HepG2 (cell line): Measurements from ENCODE around the gene LZTS2. TPM values are rescaled to one million over a fixed set of nuclear protein-coding genes. Genes with fewer than 3 reads are reported as not detected.

ENCODE experiments used
- ARNTL ChIP-seq: sonication (generic); formaldehyde crosslinking; IDR thresholded peaks from 2 replicates; pipeline ENCODE4 v1.4.0; 2020; ENCODE audit warnings: mild to moderate bottlenecking, missing genetic modification reagents
- BCL6 ChIP-seq: IDR thresholded peaks from 2 replicates; pipeline ENCODE4 v1.6.1; 2016; ENCODE audit warnings: missing genetic modification reagents, missing compliant biosample characterization
- CBFB ChIP-seq: sonication (generic); formaldehyde crosslinking; IDR thresholded peaks from 2 replicates; pipeline ENCODE4 v1.4.0; 2020; ENCODE audit warnings: missing genetic modification reagents
- EHMT2 ChIP-seq: fragments of 200-600 bp; sonication (generic); IDR thresholded peaks from 2 replicates; pipeline ENCODE4 v1.7.0; 2017; ENCODE audit warnings: antibody characterized with exemption, low read depth, low read length, borderline replicate concordance
- HOXA9 ChIP-seq: sonication (generic); formaldehyde crosslinking; IDR thresholded peaks from 2 replicates; pipeline ENCODE4 v1.8.1; 2022; ENCODE audit warnings: missing genetic modification reagents, mild to moderate bottlenecking, moderate library complexity, borderline replicate concordance
- JUN ChIP-seq: sonication (generic); formaldehyde crosslinking; IDR thresholded peaks from 2 replicates; pipeline ENCODE4 v1.4.0; 2020; ENCODE audit warnings: mild to moderate bottlenecking, missing genetic modification reagents
- KDM5B ChIP-seq: sonication (generic); formaldehyde crosslinking; IDR thresholded peaks from 2 replicates; pipeline ENCODE4 v1.4.0; 2020; ENCODE audit warnings: missing genetic modification reagents, mild to moderate bottlenecking, borderline replicate concordance
- PCBP1 ChIP-seq: fragments of 200-400 bp; formaldehyde crosslinking; IDR thresholded peaks from 2 replicates; pipeline ENCODE4 v1.6.1; 2017; ENCODE audit warnings: mild to moderate bottlenecking, low read depth, low read length, borderline replicate concordance
- PHF8 ChIP-seq: sonication (generic); formaldehyde crosslinking; IDR thresholded peaks from 2 replicates; pipeline ENCODE4 v1.5.0; 2020; ENCODE audit warnings: missing genetic modification reagents
- SALL1 ChIP-seq: sonication (generic); formaldehyde crosslinking; IDR thresholded peaks from 2 replicates; pipeline ENCODE4 v1.8.0; 2022; ENCODE audit warnings: mild to moderate bottlenecking, missing genetic modification reagents
- YY1 ChIP-seq: IDR thresholded peaks from 2 replicates; pipeline ENCODE4 v1.6.1; 2011; ENCODE audit warnings: low read length, low read depth, moderate library complexity, mild to moderate bottlenecking; ENCODE audit not compliant: insufficient read depth, insufficient replicate concordance
- ZBTB38 ChIP-seq: sonication (generic); formaldehyde crosslinking; IDR thresholded peaks from 2 replicates; pipeline ENCODE4 v1.5.1; 2020; ENCODE audit warnings: mild to moderate bottlenecking, missing genetic modification reagents
- ZNF253 ChIP-seq: sonication (generic); formaldehyde crosslinking; IDR thresholded peaks from 2 replicates; pipeline ENCODE4 v1.8.0; 2022; ENCODE audit warnings: mild to moderate bottlenecking, missing genetic modification reagents, borderline replicate concordance
- ZNF292 ChIP-seq: sonication (generic); formaldehyde crosslinking; IDR thresholded peaks from 2 replicates; pipeline ENCODE4 v1.8.1; 2022; ENCODE audit warnings: mild to moderate bottlenecking, low read depth, missing genetic modification reagents, borderline replicate concordance
- ZNF3 ChIP-seq: IDR thresholded peaks from 2 replicates; pipeline ENCODE4 v1.7.0; 2017; ENCODE audit warnings: inconsistent platforms
- polyA plus RNA-seq, 8 experiments: library from polyadenylated mRNA; depleted of rRNA in 3 of 8; stranded (reverse) in 7 of 8; unstranded in 1 of 8; fragments of >200 nt; fragmentation: Illumina TruSeq in 4 of 8; extraction: Trizol in 4 of 8; gene quantifications; 2 replicates each; pipeline versions ENCODE4 v1.2.1 to v1.2.3, GENCODE V29; 2011 to 2016; ENCODE audit warnings: low read depth in 4 of 8, missing spikeins in 1 of 8, mixed read lengths in 1 of 8; ENCODE audit not compliant: insufficient read depth in 1 of 8
- total RNA-seq, 5 experiments: library from RNA; depleted of rRNA; stranded (reverse); fragments of >200 nt; fragmentation: Illumina TruSeq; extraction: Trizol; gene quantifications; 2 replicates each; pipeline ENCODE4 v1.2.3, GENCODE V29; 2016; ENCODE audit warnings: low read depth in 1 of 5
- TF ChIP-seq, protein P1 (sequence below): sonication (generic); formaldehyde crosslinking; IDR thresholded peaks from 2 replicates; pipeline ENCODE4 v1.5.0; 2020; ENCODE audit warnings: mild to moderate bottlenecking, missing genetic modification reagents, borderline replicate concordance
- TF ChIP-seq, protein P2 (sequence below): IDR thresholded peaks from 2 replicates; pipeline ENCODE4 v1.6.1; 2012; ENCODE audit warnings: low read depth, low read length, improper control_type of control experiment
- TF ChIP-seq, protein P3 (sequence below): IDR thresholded peaks from 2 replicates; pipeline ENCODE4 v1.6.1; 2016; ENCODE audit warnings: missing genetic modification reagents, missing compliant biosample characterization
- TF ChIP-seq, protein P4 (sequence below): IDR thresholded peaks from 2 replicates; pipeline ENCODE4 v1.6.1; 2016; ENCODE audit warnings: low read depth, missing genetic modification reagents, missing compliant biosample characterization

LZTS2 gene
- total and polyA plus RNA-seq, 2 of the 13 experiments (the other 11 are each of a cell fraction or from before 2014, with no cell fraction given) = 43.6 to 65.6 TPM

DNA sequence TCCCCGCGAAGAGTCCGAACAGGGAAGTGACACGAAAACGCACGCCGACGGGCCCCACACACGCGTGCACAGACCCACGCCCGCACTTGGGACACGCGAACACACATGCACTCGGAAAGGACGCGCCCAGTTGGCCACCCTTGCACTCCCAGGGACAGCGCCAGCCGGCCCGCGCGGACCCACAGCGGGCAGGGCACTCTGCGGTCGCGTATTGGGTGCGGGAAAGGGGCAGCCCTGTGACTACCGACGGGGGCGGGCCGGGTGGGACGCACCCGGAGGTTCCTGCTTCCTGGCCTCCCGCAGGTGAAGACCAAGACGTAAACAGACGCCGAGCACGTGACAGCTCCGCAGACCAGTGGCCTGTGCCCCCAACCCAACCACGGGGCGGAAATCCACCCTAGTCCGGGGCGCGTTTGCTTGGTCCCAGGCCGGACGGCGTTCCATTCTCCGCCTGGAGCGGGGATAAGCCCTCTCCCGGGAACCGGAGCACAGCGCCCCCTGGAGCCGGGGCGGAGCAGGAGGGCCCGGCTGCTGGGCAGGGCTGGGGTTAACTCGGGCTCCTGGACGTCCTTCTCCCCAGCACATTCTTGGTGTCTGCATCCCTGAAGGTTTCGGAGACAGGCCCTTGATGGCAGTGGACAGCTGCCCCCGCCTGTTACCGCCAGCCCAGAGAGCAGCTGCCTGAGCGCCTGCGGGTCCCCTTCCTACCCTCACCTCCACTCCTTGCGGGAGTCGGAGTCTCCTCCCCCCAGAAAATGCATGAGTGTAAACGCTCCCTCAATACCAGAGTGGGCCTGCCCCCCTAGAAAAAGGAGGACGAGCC, 2.0 kb upstream of the LZTS2 start (continued):
- TF ChIP-seq HOXA9 (CRISPR knock-in tag) (no peak), YY1 (no peak), ZNF292 (no peak), SALL1 (CRISPR knock-in tag) (no peak), PCBP1 (0 out of 2 replicates have a peak, but pooled peaks have one; percentile 58), ZBTB38 (CRISPR knock-in tag) (no peak), ZNF253 (CRISPR knock-in tag) (no peak), JUN (CRISPR knock-in tag) (no peak), BCL6 (CRISPR knock-in tag) (0 out of 2 replicates have a peak, but pooled peaks have one; percentile 13), PHF8 (CRISPR knock-in tag) (peak; percentile 80), CBFB (CRISPR knock-in tag) (no peak), EHMT2 (no peak), ARNTL (CRISPR knock-in tag) (peak; percentile 27), ZNF3 (no peak), KDM5B (CRISPR knock-in tag) (no peak)
- TF ChIP-seq, protein P1, sequence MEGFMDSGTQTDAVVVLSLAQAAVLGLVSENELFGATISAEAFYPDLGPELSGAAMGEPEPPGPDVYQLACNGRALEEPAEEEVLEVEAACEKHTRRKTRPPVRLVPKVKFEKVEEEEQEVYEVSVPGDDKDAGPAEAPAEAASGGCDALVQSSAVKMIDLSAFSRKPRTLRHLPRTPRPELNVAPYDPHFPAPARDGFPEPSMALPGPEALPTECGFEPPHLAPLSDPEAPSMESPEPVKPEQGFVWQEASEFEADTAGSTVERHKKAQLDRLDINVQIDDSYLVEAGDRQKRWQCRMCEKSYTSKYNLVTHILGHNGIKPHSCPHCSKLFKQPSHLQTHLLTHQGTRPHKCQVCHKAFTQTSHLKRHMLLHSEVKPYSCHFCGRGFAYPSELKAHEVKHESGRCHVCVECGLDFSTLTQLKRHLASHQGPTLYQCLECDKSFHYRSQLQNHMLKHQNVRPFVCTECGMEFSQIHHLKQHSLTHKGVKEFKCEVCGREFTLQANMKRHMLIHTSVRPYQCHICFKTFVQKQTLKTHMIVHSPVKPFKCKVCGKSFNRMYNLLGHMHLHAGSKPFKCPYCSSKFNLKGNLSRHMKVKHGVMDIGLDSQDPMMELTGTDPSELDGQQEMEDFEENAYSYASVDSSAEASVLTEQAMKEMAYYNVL (CRISPR knock-in tag) = no peak
- TF ChIP-seq, protein P2, sequence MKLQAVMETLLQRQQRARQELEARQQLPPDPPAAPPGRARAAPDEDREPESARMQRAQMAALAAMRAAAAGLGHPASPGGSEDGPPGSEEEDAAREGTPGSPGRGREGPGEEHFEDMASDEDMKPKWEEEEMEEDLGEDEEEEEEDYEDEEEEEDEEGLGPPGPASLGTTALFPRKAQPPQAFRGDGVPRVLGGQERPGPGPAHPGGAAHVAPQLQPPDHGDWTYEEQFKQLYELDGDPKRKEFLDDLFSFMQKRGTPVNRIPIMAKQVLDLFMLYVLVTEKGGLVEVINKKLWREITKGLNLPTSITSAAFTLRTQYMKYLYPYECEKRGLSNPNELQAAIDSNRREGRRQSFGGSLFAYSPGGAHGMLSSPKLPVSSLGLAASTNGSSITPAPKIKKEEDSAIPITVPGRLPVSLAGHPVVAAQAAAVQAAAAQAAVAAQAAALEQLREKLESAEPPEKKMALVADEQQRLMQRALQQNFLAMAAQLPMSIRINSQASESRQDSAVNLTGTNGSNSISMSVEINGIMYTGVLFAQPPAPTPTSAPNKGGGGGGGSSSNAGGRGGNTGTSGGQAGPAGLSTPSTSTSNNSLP = no peak
- TF ChIP-seq, protein P3, sequence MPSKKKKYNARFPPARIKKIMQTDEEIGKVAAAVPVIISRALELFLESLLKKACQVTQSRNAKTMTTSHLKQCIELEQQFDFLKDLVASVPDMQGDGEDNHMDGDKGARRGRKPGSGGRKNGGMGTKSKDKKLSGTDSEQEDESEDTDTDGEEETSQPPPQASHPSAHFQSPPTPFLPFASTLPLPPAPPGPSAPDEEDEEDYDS = peak; percentile 20
- TF ChIP-seq, protein P4, sequence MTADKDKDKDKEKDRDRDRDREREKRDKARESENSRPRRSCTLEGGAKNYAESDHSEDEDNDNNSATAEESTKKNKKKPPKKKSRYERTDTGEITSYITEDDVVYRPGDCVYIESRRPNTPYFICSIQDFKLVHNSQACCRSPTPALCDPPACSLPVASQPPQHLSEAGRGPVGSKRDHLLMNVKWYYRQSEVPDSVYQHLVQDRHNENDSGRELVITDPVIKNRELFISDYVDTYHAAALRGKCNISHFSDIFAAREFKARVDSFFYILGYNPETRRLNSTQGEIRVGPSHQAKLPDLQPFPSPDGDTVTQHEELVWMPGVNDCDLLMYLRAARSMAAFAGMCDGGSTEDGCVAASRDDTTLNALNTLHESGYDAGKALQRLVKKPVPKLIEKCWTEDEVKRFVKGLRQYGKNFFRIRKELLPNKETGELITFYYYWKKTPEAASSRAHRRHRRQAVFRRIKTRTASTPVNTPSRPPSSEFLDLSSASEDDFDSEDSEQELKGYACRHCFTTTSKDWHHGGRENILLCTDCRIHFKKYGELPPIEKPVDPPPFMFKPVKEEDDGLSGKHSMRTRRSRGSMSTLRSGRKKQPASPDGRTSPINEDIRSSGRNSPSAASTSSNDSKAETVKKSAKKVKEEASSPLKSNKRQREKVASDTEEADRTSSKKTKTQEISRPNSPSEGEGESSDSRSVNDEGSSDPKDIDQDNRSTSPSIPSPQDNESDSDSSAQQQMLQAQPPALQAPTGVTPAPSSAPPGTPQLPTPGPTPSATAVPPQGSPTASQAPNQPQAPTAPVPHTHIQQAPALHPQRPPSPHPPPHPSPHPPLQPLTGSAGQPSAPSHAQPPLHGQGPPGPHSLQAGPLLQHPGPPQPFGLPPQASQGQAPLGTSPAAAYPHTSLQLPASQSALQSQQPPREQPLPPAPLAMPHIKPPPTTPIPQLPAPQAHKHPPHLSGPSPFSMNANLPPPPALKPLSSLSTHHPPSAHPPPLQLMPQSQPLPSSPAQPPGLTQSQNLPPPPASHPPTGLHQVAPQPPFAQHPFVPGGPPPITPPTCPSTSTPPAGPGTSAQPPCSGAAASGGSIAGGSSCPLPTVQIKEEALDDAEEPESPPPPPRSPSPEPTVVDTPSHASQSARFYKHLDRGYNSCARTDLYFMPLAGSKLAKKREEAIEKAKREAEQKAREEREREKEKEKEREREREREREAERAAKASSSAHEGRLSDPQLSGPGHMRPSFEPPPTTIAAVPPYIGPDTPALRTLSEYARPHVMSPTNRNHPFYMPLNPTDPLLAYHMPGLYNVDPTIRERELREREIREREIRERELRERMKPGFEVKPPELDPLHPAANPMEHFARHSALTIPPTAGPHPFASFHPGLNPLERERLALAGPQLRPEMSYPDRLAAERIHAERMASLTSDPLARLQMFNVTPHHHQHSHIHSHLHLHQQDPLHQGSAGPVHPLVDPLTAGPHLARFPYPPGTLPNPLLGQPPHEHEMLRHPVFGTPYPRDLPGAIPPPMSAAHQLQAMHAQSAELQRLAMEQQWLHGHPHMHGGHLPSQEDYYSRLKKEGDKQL (CRISPR knock-in tag) = 0 out of 2 replicates have a peak, but pooled peaks have one; percentile 28
